ENCODE data around the gene PGLYRP3. TPM values are rescaled to one million over a fixed set of nuclear protein-coding genes. Genes with fewer than 3 reads are reported as not detected.

Gene PGLYRP3
- total and polyA plus RNA-seq, 2 of the 8 experiments (the other 6 are each of a cell fraction or from before 2014, with no cell fraction given), result not detected

DNA sequence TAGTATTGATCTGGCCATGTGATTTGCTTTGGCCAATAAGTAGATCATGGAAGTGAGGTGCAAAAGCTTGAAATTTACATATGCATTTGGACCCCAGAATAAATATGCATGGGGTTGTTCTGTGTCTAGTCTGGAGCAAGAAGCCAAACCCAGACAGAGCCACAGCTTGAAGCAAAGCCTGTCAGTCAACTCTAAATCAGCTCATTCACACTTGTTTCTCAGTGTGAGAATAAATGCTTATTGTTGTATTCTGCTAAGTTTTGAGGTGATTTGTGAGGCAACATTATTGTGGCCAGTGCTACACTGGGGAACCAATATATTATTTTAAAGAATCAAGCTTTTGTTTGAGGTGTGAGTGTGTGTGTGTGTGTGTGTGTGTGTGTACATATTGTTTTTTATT is 12.2 kb upstream of the PGLYRP3 start:
- H2AK5ac ChIP-seq (ENCODE audit: low read depth, low read length), result no peak overlapping the region
- no peak overlapping the region for H2BK120ac ChIP-seq (replicated peaks; ENCODE audit: low read depth, low read length)
- H2BK12ac ChIP-seq (ENCODE audit: low read depth, low read length), result no peak overlapping the region
- no peak for FAIRE-seq
- no peak overlapping the region for H4K8ac ChIP-seq (ENCODE audit: extremely low read depth, insufficient read depth, low read length)
- no peak overlapping the region for H3K4ac ChIP-seq (replicated peaks; ENCODE audit: insufficient read length, low read depth, low read length)
- H2AFZ ChIP-seq (ENCODE audit: low read length), result no peak overlapping the region
- no peak overlapping the region for H2BK5ac ChIP-seq (ENCODE audit: low read depth, low read length)
- no peak overlapping the region for H3K4me2 ChIP-seq (ENCODE audit: insufficient read depth in 1 of 2, low read depth in 2 of 2, low read length in 2 of 2)
- no peaks in the 10 kb centered on the region for H3K79me1 ChIP-seq (ENCODE audit: low read depth, low read length)
- no peak overlapping the region for H3K23ac ChIP-seq (ENCODE audit: insufficient read length)
- ChIA-PET POLR2A (ENCODE audit: partially characterized antibody) (no interaction called here), CTCF (ENCODE audit: partially characterized antibody) (no interaction called here)
- no peak for TF ChIP-seq TAF7 (optimal IDR thresholded peaks at IDR 0.05; ENCODE audit: borderline replicate concordance, low read depth, low read length)
- no peak for TF ChIP-seq CBX5 (IDR thresholded peaks at IDR 0.05; ENCODE audit: low read depth, low read length)
- no peak for TF ChIP-seq GTF2F1 (IDR thresholded peaks at IDR 0.05; ENCODE audit: borderline replicate concordance, low read depth, low read length)
- no peak for TF ChIP-seq TAF1 (IDR thresholded peaks at IDR 0.05; ENCODE audit: low read depth, low read length)
- no peaks in the 10 kb centered on the region for H3K27me3 ChIP-seq (replicated peaks in 1 of 4; ENCODE audit: control insufficient read depth in 3 of 4, extremely low read depth in 1 of 4, insufficient read depth in 3 of 4, low read length in 3 of 4)
- H3K79me2 ChIP-seq (ENCODE audit: control insufficient read depth in 1 of 2, insufficient read depth in 2 of 2, low read length in 2 of 2), result no peaks in the 10 kb centered on the region
- no peak overlapping the region for H3K56ac ChIP-seq (replicated peaks; ENCODE audit: insufficient read length, low read depth, low read length)
- no peak overlapping the region for H3K9ac ChIP-seq (replicated peaks in 1 of 4; ENCODE audit: extremely low read depth in 1 of 4, low read depth in 3 of 4, low read length in 3 of 4)
- no peak overlapping the region for H3K18ac ChIP-seq (ENCODE audit: extremely low read depth, low read length)
- no peak overlapping the region for H3K14ac ChIP-seq (ENCODE audit: insufficient read length)
- H4K91ac ChIP-seq (replicated peaks; ENCODE audit: insufficient read length, low read length), result no peak overlapping the region
- H2BK15ac ChIP-seq (ENCODE audit: low read length), result no peak overlapping the region
- no peak overlapping the region for H4K5ac ChIP-seq (ENCODE audit: insufficient read length, low read depth, low read length)
- no peaks in the 10 kb centered on the region for H3K4me1 ChIP-seq (replicated peaks in 1 of 4; ENCODE audit: control insufficient read depth in 3 of 4, insufficient read depth in 4 of 4, low read length in 3 of 4)
- H3K27ac ChIP-seq (ENCODE audit: low read depth, low read length), result no peak overlapping the region
- no peak overlapping the region for H3K4me3 ChIP-seq (ENCODE audit: extremely low read depth in 1 of 4, insufficient read depth in 2 of 4, low read depth in 3 of 4, low read length in 4 of 4)
- no peaks in the 10 kb centered on the region for H4K20me1 ChIP-seq (replicated peaks in 1 of 2; ENCODE audit: control insufficient read depth in 1 of 2, insufficient read depth in 2 of 2, low read length in 2 of 2)
- no peak for DNase-seq (ENCODE audit: low read depth in 1 of 2, low spot score in 2 of 2)
- no peaks in the 10 kb centered on the region for H3K36me3 ChIP-seq (ENCODE audit: control insufficient read depth in 2 of 4, insufficient read depth in 4 of 4, low read length in 3 of 4)
- H3K9me3 ChIP-seq (ENCODE audit: insufficient read depth in 2 of 2, low read depth in 1 of 2, low read length in 1 of 2), result peaks cover 15 to 28% of the 10 kb centered on the region in 2 experiments
- no peak overlapping the region for H2BK20ac ChIP-seq (ENCODE audit: low read length)
- H3K23me2 ChIP-seq (ENCODE audit: low read depth, low read length), result 0 out of 2 replicates have a peak, but pooled peaks cover 3% of the 10 kb centered on the region

Measured in H1 (cell line).